ENCODE data around the gene MYO5B.

MYO5B gene

GRCh38 chr18:49841236-49842217 is 353.4 kb downstream of the MYO5B start:
- no peaks in the 10 kb centered on the region for H3F3A ChIP-seq (ENCODE audit: control insufficient read depth, insufficient read depth)
- no peaks in the 10 kb centered on the region for H3K79me2 ChIP-seq (ENCODE audit: control insufficient read depth, low read length)
- no peaks in the 10 kb centered on the region for H3K27me3 ChIP-seq (ENCODE audit: control insufficient read depth, low read length)
- TF ChIP-seq CTCF (IDR thresholded peaks at IDR 0.05; ENCODE audit: low read depth, low read length, poor library complexity, severe bottlenecking) (no peak), EZH2phosphoT487 (IDR thresholded peaks at IDR 0.05; ENCODE audit: borderline replicate concordance, low read length) (no peak)
- H3K27ac ChIP-seq (ENCODE audit: low read depth, low read length): no peak overlapping the region
- no peaks in the 10 kb centered on the region for H3K9me3 ChIP-seq (ENCODE audit: control insufficient read depth, insufficient read depth, low read length)
- no peak overlapping the region for H3K4me3 ChIP-seq (ENCODE audit: low read length)
- H4K20me1 ChIP-seq (ENCODE audit: control insufficient read depth, insufficient read depth, low read depth, low read length): no peaks in the 10 kb centered on the region
- no peaks in the 10 kb centered on the region for H3K4me1 ChIP-seq (ENCODE audit: control insufficient read depth, low read length)
- no peaks in the 10 kb centered on the region for H3K36me3 ChIP-seq (ENCODE audit: control insufficient read depth, low read length)
- H3K9me2 ChIP-seq (replicated peaks; ENCODE audit: control insufficient read depth, low read length): no peaks in the 10 kb centered on the region
- no peak overlapping the region for H3K4me2 ChIP-seq (ENCODE audit: low read length)

GRCh38 chr18:49839012-49839411 is 355.9 kb downstream of the MYO5B start:
- H3K4me2 ChIP-seq (ENCODE audit: low read length): no peak overlapping the region
- H3K9me3 ChIP-seq (ENCODE audit: control insufficient read depth, insufficient read depth, low read length): no peaks in the 10 kb centered on the region
- no peaks in the 10 kb centered on the region for H3K4me1 ChIP-seq (ENCODE audit: control insufficient read depth, low read length)
- no peaks in the 10 kb centered on the region for H3K79me2 ChIP-seq (ENCODE audit: control insufficient read depth, low read length)
- no peak overlapping the region for H3K27ac ChIP-seq (ENCODE audit: low read depth, low read length)
- no peak for TF ChIP-seq EZH2phosphoT487 (IDR thresholded peaks at IDR 0.05; ENCODE audit: borderline replicate concordance, low read length)
- no peak for TF ChIP-seq CTCF (IDR thresholded peaks at IDR 0.05; ENCODE audit: low read depth, low read length, poor library complexity, severe bottlenecking)
- H3F3A ChIP-seq (ENCODE audit: control insufficient read depth, insufficient read depth): no peaks in the 10 kb centered on the region
- no peak overlapping the region for H3K4me3 ChIP-seq (ENCODE audit: low read length)
- peaks cover 11% of the 10 kb centered on the region for H3K27me3 ChIP-seq (ENCODE audit: control insufficient read depth, low read length)
- H3K9me2 ChIP-seq (replicated peaks; ENCODE audit: control insufficient read depth, low read length): no peaks in the 10 kb centered on the region
- no peaks in the 10 kb centered on the region for H3K36me3 ChIP-seq (ENCODE audit: control insufficient read depth, low read length)
- H4K20me1 ChIP-seq (ENCODE audit: control insufficient read depth, insufficient read depth, low read depth, low read length): no peaks in the 10 kb centered on the region

GRCh38 chr18:49838381-49838780 is 356.6 kb downstream of the MYO5B start:
- Histone ChIP-seq H3K36me3 (ENCODE audit: control insufficient read depth, low read length) (no peaks in the 10 kb centered on the region), H3F3A (ENCODE audit: control insufficient read depth, insufficient read depth) (no peaks in the 10 kb centered on the region), H3K27me3 (ENCODE audit: control insufficient read depth, low read length) (peaks cover 15% of the 10 kb centered on the region), H4K20me1 (ENCODE audit: control insufficient read depth, insufficient read depth, low read depth, low read length) (no peaks in the 10 kb centered on the region), H3K4me3 (ENCODE audit: low read length) (no peak overlapping the region), H3K9me2 (replicated peaks; ENCODE audit: control insufficient read depth, low read length) (no peaks in the 10 kb centered on the region), H3K27ac (ENCODE audit: low read depth, low read length) (no peak overlapping the region), H3K9me3 (ENCODE audit: control insufficient read depth, insufficient read depth, low read length) (no peaks in the 10 kb centered on the region), H3K4me1 (ENCODE audit: control insufficient read depth, low read length) (no peaks in the 10 kb centered on the region), H3K4me2 (ENCODE audit: low read length) (no peak overlapping the region), H3K79me2 (ENCODE audit: control insufficient read depth, low read length) (no peaks in the 10 kb centered on the region)
- TF ChIP-seq CTCF (IDR thresholded peaks at IDR 0.05; ENCODE audit: low read depth, low read length, poor library complexity, severe bottlenecking): no peak
- no peak for TF ChIP-seq EZH2phosphoT487 (IDR thresholded peaks at IDR 0.05; ENCODE audit: borderline replicate concordance, low read length)

All from DOHH2 (cell line).